Fibroblast of villous mesenchyme (primary cell): ENCODE measurements around the gene CCDC66. TPM values are rescaled to one million over a fixed set of nuclear protein-coding genes. Genes with fewer than 3 reads are reported as not detected.

Experiments used
- DNase-seq: peaks from one replicate; pipeline ENCODE4 v3.0.0-alpha.2; 2010; ENCODE audit warnings: low read depth
- H3K4me3 ChIP-seq: 2 replicates; pipeline ENCODE4 v1.5.1; 2011; ENCODE audit warnings: low read depth, mild to moderate bottlenecking, low read length
- CTCF ChIP-seq: IDR thresholded peaks from 2 replicates; pipeline ENCODE4 v1.5.1; 2012; ENCODE audit warnings: low read depth, mild to moderate bottlenecking, low read length; ENCODE audit not compliant: insufficient read depth
- total RNA-seq: library from RNA; depleted of rRNA; stranded (reverse); fragments of >200 nt; gene quantifications from 2 replicates; pipeline ENCODE4 v1.2.3, GENCODE V29; 2012

The CCDC66 gene
- total RNA-seq, 1 donor: 29.8 TPM

GRCh38 chr3:56667973-56668579 lies 111.1 kb downstream of the CCDC66 start:
- TF ChIP-seq CTCF: no peak
- H3K4me3 ChIP-seq: no peak overlapping the region
- DNase-seq: no peak

Other genes starting within 250 kb of the CCDC66 start
- under 0.01 and 0.43 TPM in 2 replicates for gene ERC2, start 88.7 kb upstream of the CCDC66 start, total RNA-seq
- 61.2 and 94.1 TPM in 2 replicates for gene TASOR, start 126.1 kb downstream of the CCDC66 start, total RNA-seq
- 5.5 and 6.5 TPM in 2 replicates for gene ARHGEF3, start 244.8 kb downstream of the CCDC66 start, total RNA-seq